HepG2 (cell line): Measurements from ENCODE around the gene IFT122. TPM values are rescaled to one million over a fixed set of nuclear protein-coding genes. Genes with fewer than 3 reads are reported as not detected.

Experiments
- ATAC-seq: fragments of 200-7000 bp; cut with Tn5 transposase; 3 replicates; pipeline ENCODE4 v1.9.1; 2020; ENCODE audit warnings: mild to moderate bottlenecking, moderate library complexity
- BruUV-seq: library from RNA; stranded (reverse); fragments of 400-500 nt; replicated peaks from 2 replicates; lab custom pipeline; 2021; lab: Mats Ljungman, UMichigan
- CTCF ChIA-PET: fragments of 300-600 bp; formaldehyde crosslinking; extraction: SDS; loops from one replicate; lab custom pipeline; 2021; ENCODE audit warnings: low total read pairs, inconsistent platforms, low intra/inter-chr PET ratio; lab: Yijun Ruan, JAX
- POLR2A ChIA-PET: fragments of 350-600 bp; sonication (Branson Sonifier 250); formaldehyde crosslinking; loops from one replicate; lab custom pipeline; 2020; ENCODE audit warnings: antibody characterized with exemption, inconsistent platforms; lab: Yijun Ruan, JAX
- DNase-seq: peaks from one replicate; pipeline ENCODE4 v3.0.0-alpha.2; 2015; ENCODE audit warnings: low spot score
- FAIRE-seq: peaks from 3 replicates; lab custom pipeline; 2011; peaks lifted over from hg19 to GRCh38; lab: Jason Lieb, UNC
- H2AFZ ChIP-seq: one replicate; pipeline ENCODE4 v1.6.1; 2011; ENCODE audit warnings: low read length, inconsistent platforms
- H3K27ac ChIP-seq: fragments of 300-600 bp; 3 replicates; pipeline ENCODE4 v1.8.0; 2011; ENCODE audit warnings: mixed run types, mild to moderate bottlenecking, mixed read lengths, low read length, inconsistent platforms; ENCODE audit not compliant: insufficient read depth; ENCODE audit errors: extremely low read length
- H3K27me3 ChIP-seq, 2 experiments: fragments of 200-600 bp in 1 of 2; 2 replicates in 1 of 2; 3 replicates in 1 of 2; pipeline versions ENCODE4 v1.6.0 to v1.8.0; 2011; ENCODE audit warnings: low read length in 2 of 2, mild to moderate bottlenecking in 2 of 2, moderate library complexity in 2 of 2, inconsistent platforms in 1 of 2; ENCODE audit not compliant: insufficient read depth in 2 of 2, control insufficient read depth in 1 of 2
- H3K36me3 ChIP-seq, 2 experiments: fragments of 200-600 bp in 1 of 2; replicated peaks in 1 of 2; 2 replicates in 1 of 2; 3 replicates in 1 of 2; pipeline versions ENCODE4 v1.5.1 to v1.8.0; 2011; ENCODE audit warnings: low read length in 2 of 2, inconsistent platforms in 1 of 2; ENCODE audit not compliant: insufficient read depth in 2 of 2, control insufficient read depth in 1 of 2
- H3K4me1 ChIP-seq: 2 replicates; pipeline ENCODE4 v1.5.1; 2012; ENCODE audit warnings: low read length, inconsistent platforms; ENCODE audit not compliant: insufficient read depth
- H3K4me2 ChIP-seq: 2 replicates; pipeline ENCODE4 v1.6.0; 2011; ENCODE audit warnings: low read depth, low read length, inconsistent platforms
- H3K4me3 ChIP-seq, 3 experiments: fragments of 200-600 bp in 1 of 3; sonication (generic), shearing (Covaris generic) in 1 of 3; replicated peaks in 1 of 3; 2 replicates each; pipeline ENCODE4 v1.5.1; 2011 to 2016; ENCODE audit warnings: low read length in 3 of 3, inconsistent platforms in 2 of 3, low read depth in 2 of 3, mild to moderate bottlenecking in 2 of 3, control low read depth in 1 of 3, mixed read lengths in 1 of 3; ENCODE audit not compliant: insufficient read depth in 1 of 3
- H3K79me2 ChIP-seq: one replicate; pipeline ENCODE4 v1.6.1; 2011; ENCODE audit warnings: low read length, inconsistent platforms; ENCODE audit not compliant: insufficient read depth
- H3K9ac ChIP-seq: 2 replicates; pipeline ENCODE4 v1.6.0; 2011; ENCODE audit warnings: mild to moderate bottlenecking, low read depth, low read length, inconsistent platforms; ENCODE audit not compliant: insufficient read depth
- H3K9me3 ChIP-seq: 2 replicates; pipeline ENCODE4 v1.5.1; 2012; ENCODE audit warnings: mild to moderate bottlenecking, low read length
- H4K20me1 ChIP-seq: 2 replicates; pipeline ENCODE4 v1.6.0; 2011; ENCODE audit warnings: inconsistent platforms, mild to moderate bottlenecking, low read length, moderate library complexity; ENCODE audit not compliant: insufficient read depth
- BRD4 ChIP-seq: sonication (generic); formaldehyde crosslinking; IDR thresholded peaks from 2 replicates; pipeline ENCODE4 v1.4.0; 2020; ENCODE audit warnings: missing genetic modification reagents
- GPN1 ChIP-seq: sonication (generic); formaldehyde crosslinking; IDR thresholded peaks from 2 replicates; pipeline ENCODE4 v1.5.1; 2020; ENCODE audit warnings: missing genetic modification reagents, borderline replicate concordance
- MEF2D ChIP-seq: sonication (generic); formaldehyde crosslinking; IDR thresholded peaks from 2 replicates; pipeline ENCODE4 v1.5.1; 2020; ENCODE audit warnings: mild to moderate bottlenecking, missing genetic modification reagents
- ONECUT2 ChIP-seq: sonication (generic); formaldehyde crosslinking; IDR thresholded peaks from 2 replicates; pipeline ENCODE4 v1.4.0; 2020; ENCODE audit warnings: missing genetic modification reagents
- SETDB1 ChIP-seq: sonication (generic); formaldehyde crosslinking; IDR thresholded peaks from 2 replicates; pipeline ENCODE4 v1.5.1; 2020; ENCODE audit warnings: missing genetic modification reagents, mild to moderate bottlenecking, borderline replicate concordance
- SNRNP70 ChIP-seq: fragments of 200-400 bp; formaldehyde crosslinking; IDR thresholded peaks from 2 replicates; pipeline ENCODE4 v1.6.1; 2017; ENCODE audit warnings: mild to moderate bottlenecking, low read depth, low read length, moderate library complexity
- SP1 ChIP-seq, 2 experiments: fragments of 450-650 bp in 1 of 2; sonication (generic) in 1 of 2; formaldehyde crosslinking in 1 of 2; IDR thresholded peaks; 2 replicates each; pipeline versions ENCODE4 v1.4.0 to v1.6.1; 2016 to 2020; ENCODE audit warnings: missing genetic modification reagents in 1 of 2
- SPEN ChIP-seq: sonication (generic); formaldehyde crosslinking; IDR thresholded peaks from 2 replicates; pipeline ENCODE4 v1.5.1; 2020; ENCODE audit warnings: low read depth, mild to moderate bottlenecking, missing genetic modification reagents
- STAT5B ChIP-seq: sonication (generic); formaldehyde crosslinking; IDR thresholded peaks from 2 replicates; pipeline ENCODE4 v1.4.0; 2020; ENCODE audit warnings: missing genetic modification reagents
- ZNF121 ChIP-seq: sonication (generic); formaldehyde crosslinking; IDR thresholded peaks from 2 replicates; pipeline ENCODE4 v1.5.0; 2020; ENCODE audit warnings: mild to moderate bottlenecking, missing genetic modification reagents
- ZNF761 ChIP-seq: sonication (generic); formaldehyde crosslinking; conservative IDR thresholded peaks from 2 replicates; pipeline ENCODE4 v1.4.0; 2020; ENCODE audit warnings: mild to moderate bottlenecking, missing genetic modification reagents
- ZNF775 ChIP-seq: sonication (generic); formaldehyde crosslinking; IDR thresholded peaks from 2 replicates; pipeline ENCODE4 v1.4.0; 2020; ENCODE audit warnings: missing genetic modification reagents, mild to moderate bottlenecking, moderate library complexity, borderline replicate concordance
- ZNF878 ChIP-seq: sonication (generic); formaldehyde crosslinking; IDR thresholded peaks from 2 replicates; pipeline ENCODE4 v1.8.1; 2023; ENCODE audit warnings: mild to moderate bottlenecking, missing genetic modification reagents, moderate library complexity
- WGBS: methylation state at CpG from one replicate; pipeline ENCODE4 v1.1.6; 2017; ENCODE audit warnings: low lambda C conversion rate; 5-methylcytosine and 5-hydroxymethylcytosine counted together
- in situ Hi-C: cut with HindIII; loops from 2 replicates; pipeline ENCODE4 v1.10.0; 2017; ENCODE audit warnings: low pct_unique_long_range_greater_than_20kb; ENCODE audit not compliant: extremely low pct_ligation_motif_present
- intact Hi-C: fragments of 100-400 bp; cut with micrococcal nuclease; formaldehyde crosslinking; loops from one replicate; pipeline ENCODE4 v1.10.0; 2022; ENCODE audit not compliant: unreplicated experiment
- polyA plus RNA-seq, 8 experiments: library from polyadenylated mRNA; depleted of rRNA in 3 of 8; stranded (reverse) in 7 of 8; unstranded in 1 of 8; fragments of >200 nt; fragmentation: Illumina TruSeq in 4 of 8; extraction: Trizol in 4 of 8; gene quantifications; 2 replicates each; pipeline versions ENCODE4 v1.2.1 to v1.2.3, GENCODE V29; 2011 to 2016; ENCODE audit warnings: low read depth in 4 of 8, missing spikeins in 1 of 8, mixed read lengths in 1 of 8; ENCODE audit not compliant: insufficient read depth in 1 of 8
- total RNA-seq, 5 experiments: library from RNA; depleted of rRNA; stranded (reverse); fragments of >200 nt; fragmentation: Illumina TruSeq; extraction: Trizol; gene quantifications; 2 replicates each; pipeline ENCODE4 v1.2.3, GENCODE V29; 2016; ENCODE audit warnings: low read depth in 1 of 5
- TF ChIP-seq, protein P1 (sequence below): sonication (generic); formaldehyde crosslinking; IDR thresholded peaks from 2 replicates; pipeline ENCODE4 v1.5.0; 2020; ENCODE audit warnings: mild to moderate bottlenecking, missing genetic modification reagents, moderate library complexity
- TF ChIP-seq, protein P2 (sequence below): sonication (generic); formaldehyde crosslinking; IDR thresholded peaks from 2 replicates; pipeline ENCODE4 v1.9.0; 2021; ENCODE audit warnings: missing genetic modification reagents, borderline replicate concordance

IFT122 gene
- total and polyA plus RNA-seq, 2 of the 13 experiments (the other 11 are each of a cell fraction or from before 2014, with no cell fraction given), result 10.1 to 10.3 TPM

DNA sequence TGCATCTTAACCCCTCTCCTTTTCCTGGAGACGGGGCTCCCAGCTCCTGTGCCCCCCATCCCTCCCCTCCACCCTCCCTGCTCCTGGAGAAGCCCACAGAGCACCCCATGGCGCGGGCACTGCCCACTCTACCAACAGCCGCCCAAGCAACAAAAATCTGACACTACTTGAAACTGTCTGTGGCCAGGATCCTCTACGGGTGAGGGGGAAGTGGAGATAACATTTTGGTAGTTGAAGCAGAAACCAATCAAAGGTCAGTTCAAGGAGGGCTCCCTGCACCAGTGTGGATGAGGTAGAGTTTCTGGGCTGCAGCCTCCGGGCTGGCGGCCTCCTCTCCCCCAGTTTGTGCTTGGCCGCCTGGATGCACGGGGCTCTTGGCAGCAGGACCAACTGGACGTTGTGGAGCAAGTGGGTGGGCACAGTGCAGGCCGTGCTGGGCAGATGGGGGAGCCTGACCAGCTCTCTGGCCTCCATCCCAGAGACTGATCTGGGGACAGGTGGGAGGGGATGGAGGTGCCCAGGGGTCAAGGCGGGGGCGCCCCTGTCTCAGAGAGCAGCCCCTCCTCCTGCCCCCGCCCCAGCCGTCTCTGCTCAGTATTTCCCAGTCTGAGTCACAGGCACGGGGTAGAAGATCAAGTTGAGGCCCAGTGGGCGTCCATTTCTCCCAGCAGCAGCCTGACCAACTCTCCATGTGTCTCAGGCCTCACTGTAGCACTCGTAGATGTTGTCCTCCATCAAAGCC is 115.8 kb downstream of the IFT122 start:
- intact Hi-C loops, result loop anchor here (10.0 kb wide), 1 partner anchor 61 kb away; no protein-coding TSS in a partner anchor
- Histone ChIP-seq H3K4me3 (no peak overlapping the region), H3K79me2 (no peaks in the 10 kb centered on the region), H3K4me2 (no peak overlapping the region), H3K36me3 (peaks cover 9 to 12% of the 10 kb centered on the region in 2 experiments; a peak in 3 of 5 replicates), H4K20me1 (no peaks in the 10 kb centered on the region), H3K4me1 (peaks cover 50% of the 10 kb centered on the region), H2AFZ (no peak overlapping the region), H3K27me3 (no peaks in the 10 kb centered on the region; a peak in 1 of 5 replicates), H3K9me3 (no peaks in the 10 kb centered on the region), H3K9ac (no peak overlapping the region), H3K27ac (no peak overlapping the region)
- in situ Hi-C loops, result no loop called here
- WGBS, result 92% methylated on average over 9 of the region's 18 CpGs
- FAIRE-seq (no peak), ATAC-seq (no peak), DNase-seq (no peak)
- no peak for TF ChIP-seq SETDB1 (CRISPR knock-in tag)
- BruUV-seq, result no TSS peak
- ChIA-PET CTCF (no interaction called here), POLR2A (interaction anchor here (1.1 to 2.2 kb wide), 3 partner anchors 8 to 41 kb away, joined by 4 to 11 read pairs (median 4); no protein-coding TSS in a partner anchor)

DNA sequence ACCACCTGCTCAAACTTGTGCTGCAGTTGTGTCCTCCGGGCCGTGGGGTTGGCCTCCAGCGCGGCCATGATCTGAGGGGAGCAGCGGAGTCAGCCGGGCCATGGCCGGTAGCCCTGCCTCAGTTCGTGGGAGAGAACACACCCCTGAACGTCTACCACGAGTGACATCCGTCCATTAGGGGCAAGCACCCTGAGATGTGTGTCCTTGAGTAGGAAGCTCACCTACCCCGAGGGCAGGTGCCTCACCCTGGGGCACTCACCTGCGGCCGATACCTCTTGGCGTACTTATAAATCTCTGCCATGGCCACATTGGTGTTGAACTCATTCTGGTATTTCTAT is 116.3 kb downstream of the IFT122 start:
- DNase-seq, result no peak
- H3K27ac ChIP-seq, result no peak overlapping the region
- ChIA-PET POLR2A (no interaction called here), CTCF (no interaction called here)
- no peak overlapping the region for H2AFZ ChIP-seq
- no peak overlapping the region for H3K4me2 ChIP-seq
- BruUV-seq, result no TSS peak
- no peak overlapping the region for H3K4me3 ChIP-seq
- H4K20me1 ChIP-seq, result no peaks in the 10 kb centered on the region
- FAIRE-seq, result no peak
- intact Hi-C loops, result loop anchor here (10.0 kb wide), 1 partner anchor 62 kb away; no protein-coding TSS in a partner anchor
- no peak overlapping the region for H3K9ac ChIP-seq
- no peaks in the 10 kb centered on the region for H3K79me2 ChIP-seq
- peaks cover 50% of the 10 kb centered on the region for H3K4me1 ChIP-seq
- in situ Hi-C loops, result no loop called here
- no peaks in the 10 kb centered on the region for H3K9me3 ChIP-seq
- WGBS, result 86% methylated on average over 7 of the region's 15 CpGs
- ATAC-seq, result no peak
- peaks cover 9 to 12% of the 10 kb centered on the region in 2 experiments; a peak in 3 of 5 replicates for H3K36me3 ChIP-seq
- no peaks in the 10 kb centered on the region; a peak in 1 of 5 replicates for H3K27me3 ChIP-seq
- no peak for TF ChIP-seq ZNF878 (CRISPR knock-in tag)
- no peak for TF ChIP-seq BRD4 (CRISPR knock-in tag)
- no peak for TF ChIP-seq ONECUT2
- TF ChIP-seq MEF2D (CRISPR knock-in tag), result no peak
- TF ChIP-seq ZNF761, result no peak
- TF ChIP-seq ZNF121, result no peak
- TF ChIP-seq GPN1 (CRISPR knock-in tag), result no peak
- no peak for TF ChIP-seq ZNF775 (CRISPR knock-in tag)
- TF ChIP-seq STAT5B (CRISPR knock-in tag), result no peak
- TF ChIP-seq SPEN (CRISPR knock-in tag), result no peak
- no peak for TF ChIP-seq SNRNP70
- TF ChIP-seq, protein P1, sequence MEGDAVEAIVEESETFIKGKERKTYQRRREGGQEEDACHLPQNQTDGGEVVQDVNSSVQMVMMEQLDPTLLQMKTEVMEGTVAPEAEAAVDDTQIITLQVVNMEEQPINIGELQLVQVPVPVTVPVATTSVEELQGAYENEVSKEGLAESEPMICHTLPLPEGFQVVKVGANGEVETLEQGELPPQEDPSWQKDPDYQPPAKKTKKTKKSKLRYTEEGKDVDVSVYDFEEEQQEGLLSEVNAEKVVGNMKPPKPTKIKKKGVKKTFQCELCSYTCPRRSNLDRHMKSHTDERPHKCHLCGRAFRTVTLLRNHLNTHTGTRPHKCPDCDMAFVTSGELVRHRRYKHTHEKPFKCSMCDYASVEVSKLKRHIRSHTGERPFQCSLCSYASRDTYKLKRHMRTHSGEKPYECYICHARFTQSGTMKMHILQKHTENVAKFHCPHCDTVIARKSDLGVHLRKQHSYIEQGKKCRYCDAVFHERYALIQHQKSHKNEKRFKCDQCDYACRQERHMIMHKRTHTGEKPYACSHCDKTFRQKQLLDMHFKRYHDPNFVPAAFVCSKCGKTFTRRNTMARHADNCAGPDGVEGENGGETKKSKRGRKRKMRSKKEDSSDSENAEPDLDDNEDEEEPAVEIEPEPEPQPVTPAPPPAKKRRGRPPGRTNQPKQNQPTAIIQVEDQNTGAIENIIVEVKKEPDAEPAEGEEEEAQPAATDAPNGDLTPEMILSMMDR (CRISPR knock-in tag), result no peak
- TF ChIP-seq, protein P2, sequence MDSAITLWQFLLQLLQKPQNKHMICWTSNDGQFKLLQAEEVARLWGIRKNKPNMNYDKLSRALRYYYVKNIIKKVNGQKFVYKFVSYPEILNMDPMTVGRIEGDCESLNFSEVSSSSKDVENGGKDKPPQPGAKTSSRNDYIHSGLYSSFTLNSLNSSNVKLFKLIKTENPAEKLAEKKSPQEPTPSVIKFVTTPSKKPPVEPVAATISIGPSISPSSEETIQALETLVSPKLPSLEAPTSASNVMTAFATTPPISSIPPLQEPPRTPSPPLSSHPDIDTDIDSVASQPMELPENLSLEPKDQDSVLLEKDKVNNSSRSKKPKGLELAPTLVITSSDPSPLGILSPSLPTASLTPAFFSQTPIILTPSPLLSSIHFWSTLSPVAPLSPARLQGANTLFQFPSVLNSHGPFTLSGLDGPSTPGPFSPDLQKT (CRISPR knock-in tag), result no peak
- no peak for TF ChIP-seq SP1 (IDR thresholded peaks at IDR 0.05)
- TF ChIP-seq SP1 (CRISPR knock-in tag; IDR thresholded peaks at IDR 0.05), result no peak
